A549 treated with Mapracorat at 1 μM for 4 hours (cell line): Measurements from ENCODE around the gene KCNK1. TPM values are rescaled to one million over a fixed set of nuclear protein-coding genes. Genes with fewer than 3 reads are reported as not detected.

Experiments used
- total RNA-seq: library from RNA; stranded (reverse); fragments of 200-300 nt; extraction: Qiagen RNA extraction; gene quantifications from 5 replicates; pipeline ENCODE4 v1.2.3, GENCODE V29; 2022

KCNK1 gene
- 15.8 to 25.2 TPM (median 18.4 TPM) in 5 replicates for total RNA-seq

GRCh38 chr1:233613252-233614172, at the start of gene KCNK1:
KCNK1 (plus strand) TSS chr1:233614106; CDS start chr1:233614172, 66 bp downstream.

